ENCODE results near the gene CFAP73. TPM values are rescaled to one million over a fixed set of nuclear protein-coding genes. Genes with fewer than 3 reads are reported as not detected.

The CFAP73 gene
- polyA plus RNA-seq, 2 donors = 0.35 to 0.73 TPM

GRCh38 chr12:113159937-113160336, 10.4 kb downstream of the CFAP73 start:
- Histone ChIP-seq H3K4me3 (ENCODE audit: low read depth in 1 of 2, low read length in 2 of 2) (no peak overlapping the region), H3K9me3 (ENCODE audit: control insufficient read depth in 2 of 2, insufficient read depth in 1 of 2, low read depth in 1 of 2, low read length in 1 of 2) (no peaks in the 10 kb centered on the region), H3K27ac (ENCODE audit: low read depth in 2 of 2, low read length in 1 of 2) (no peak overlapping the region), H3K36me3 (ENCODE audit: control insufficient read depth in 2 of 2, insufficient read depth in 2 of 2, low read length in 1 of 2) (peaks cover 38 to 61% of the 10 kb centered on the region in 2 donors), H3K27me3 (ENCODE audit: control insufficient read depth in 1 of 2, insufficient read depth in 2 of 2, low read length in 2 of 2) (no peaks in the 10 kb centered on the region), H3K4me1 (ENCODE audit: control insufficient read depth in 2 of 2, insufficient read depth in 2 of 2, low read length in 1 of 2) (no peaks in the 10 kb centered on the region)
- WGBS, 2 donors = 89% methylated on average over 7 of the region's 7 CpGs

DNA sequence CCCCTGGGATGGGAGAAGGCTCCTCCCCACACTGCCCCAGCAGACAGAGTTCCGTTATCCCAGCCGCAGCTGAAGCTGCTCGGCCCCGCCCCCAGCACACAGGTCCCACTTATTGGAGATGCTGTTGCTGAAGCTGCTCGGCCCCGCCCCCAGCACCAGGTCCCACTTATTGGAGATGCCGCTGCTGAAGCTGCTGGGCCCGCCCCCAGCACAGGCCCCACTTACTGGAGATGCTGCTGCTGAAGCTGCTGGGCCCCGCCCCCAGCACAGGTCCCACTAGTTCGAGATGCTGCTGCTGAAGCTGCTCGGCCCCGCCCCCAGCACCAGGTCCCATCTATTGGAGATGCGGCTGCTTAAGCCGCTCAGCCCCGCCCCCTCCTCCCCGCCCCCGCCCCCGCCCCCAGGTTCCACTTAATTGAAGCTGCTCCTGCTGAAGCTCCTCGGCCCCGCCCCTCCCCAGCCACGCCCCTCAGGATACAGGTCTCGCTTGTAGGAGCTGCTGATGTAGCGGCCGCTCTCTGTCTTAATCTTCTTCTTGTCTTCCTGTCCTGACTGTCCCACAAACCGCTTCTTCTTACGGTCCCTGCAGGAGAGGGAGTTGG, 12.0 kb downstream of the CFAP73 start:
- Histone ChIP-seq H3K36me3 (ENCODE audit: control insufficient read depth in 2 of 2, insufficient read depth in 2 of 2, low read length in 1 of 2) (peaks cover 44 to 76% of the 10 kb centered on the region in 2 donors), H3K27me3 (ENCODE audit: control insufficient read depth in 1 of 2, insufficient read depth in 2 of 2, low read length in 2 of 2) (no peaks in the 10 kb centered on the region), H3K9me3 (ENCODE audit: control insufficient read depth in 2 of 2, insufficient read depth in 1 of 2, low read depth in 1 of 2, low read length in 1 of 2) (no peaks in the 10 kb centered on the region), H3K4me3 (ENCODE audit: low read depth in 1 of 2, low read length in 2 of 2) (no peak overlapping the region), H3K4me1 (ENCODE audit: control insufficient read depth in 2 of 2, insufficient read depth in 2 of 2, low read length in 1 of 2) (peaks cover 0 to 2% of the 10 kb centered on the region in 2 donors), H3K27ac (ENCODE audit: low read depth in 2 of 2, low read length in 1 of 2) (no peak overlapping the region)
- 75 to 78% methylated on average over 22 to 26 of the region's 26 CpGs for WGBS, 2 donors

DNA sequence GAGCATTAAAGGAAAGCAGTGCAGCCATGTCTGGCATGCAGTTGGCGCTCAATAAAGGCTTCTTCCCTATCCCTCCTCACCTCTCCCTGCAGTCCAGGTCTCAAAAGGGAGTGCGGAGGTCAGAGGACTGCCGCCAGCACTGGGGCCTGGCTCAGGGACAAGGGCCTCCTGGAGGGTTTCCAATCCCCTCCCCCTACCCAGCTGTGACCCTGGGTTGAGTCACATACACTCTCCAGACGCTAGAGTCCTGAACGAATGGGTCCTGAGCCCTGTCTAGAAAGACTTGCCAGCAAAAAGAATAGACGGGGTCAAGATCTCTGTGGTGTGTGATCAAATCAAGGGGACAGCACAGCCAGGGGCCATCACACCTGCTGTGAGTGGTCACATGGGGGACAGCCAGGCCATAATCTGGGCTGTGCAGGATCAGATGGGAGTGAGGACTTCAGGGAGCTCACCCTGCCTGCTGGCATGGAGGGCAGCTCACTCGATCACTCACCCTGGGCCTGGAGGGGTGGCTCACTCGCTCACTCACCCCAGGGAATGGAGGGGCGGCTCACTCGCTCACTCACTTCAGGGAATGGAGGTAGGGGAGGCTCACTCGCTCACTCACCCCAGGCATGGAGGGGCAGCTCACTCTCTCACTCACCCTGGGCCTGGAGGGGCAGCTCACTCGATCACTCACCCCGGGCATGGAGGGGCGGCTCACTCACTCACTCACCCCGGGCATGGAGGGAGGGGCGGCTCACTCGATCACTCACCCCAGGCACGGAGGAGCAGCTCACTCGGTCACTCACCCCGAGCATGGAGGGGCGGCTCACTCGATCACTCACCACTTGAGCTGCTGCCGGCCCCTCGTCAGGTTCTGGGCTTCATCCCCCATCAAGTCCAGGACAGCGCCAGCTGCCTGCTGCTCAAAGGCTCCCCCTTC, 12.8 kb downstream of the CFAP73 start:
- WGBS, 2 donors = 89 to 92% methylated on average over 25 of the region's 25 CpGs
- no peak overlapping the region for H3K27ac ChIP-seq (ENCODE audit: low read depth in 2 of 2, low read length in 1 of 2)

DNA sequence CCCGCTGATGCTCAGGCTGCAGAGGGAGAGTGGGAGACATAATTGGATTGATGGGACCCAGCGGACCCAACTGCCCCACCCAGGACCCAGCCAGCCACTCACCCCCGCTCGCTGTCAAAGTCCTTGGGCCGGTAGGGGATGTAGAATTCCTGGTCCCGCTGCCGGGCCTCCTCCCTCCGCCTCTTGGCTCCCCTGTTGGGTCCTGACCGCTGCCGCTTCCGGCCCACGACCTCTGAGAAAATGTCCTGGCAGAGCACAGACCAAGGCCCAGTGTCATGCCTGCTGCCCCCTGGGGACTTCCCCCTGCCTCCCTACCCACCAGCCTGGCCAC, 13.5 kb downstream of the CFAP73 start:
- 95 to 96% methylated on average over 12 of the region's 12 CpGs for WGBS, 2 donors

More for the DNA sequence above, 12.8 kb downstream of the CFAP73 start:
- H3K36me3 ChIP-seq (ENCODE audit: control insufficient read depth in 2 of 2, insufficient read depth in 2 of 2, low read length in 1 of 2) = peaks cover 44 to 76% of the 10 kb centered on the region in 2 donors
- no peaks in the 10 kb centered on the region for H3K9me3 ChIP-seq (ENCODE audit: control insufficient read depth in 2 of 2, insufficient read depth in 1 of 2, low read depth in 1 of 2, low read length in 1 of 2)
- H3K27me3 ChIP-seq (ENCODE audit: control insufficient read depth in 1 of 2, insufficient read depth in 2 of 2, low read length in 2 of 2) = no peaks in the 10 kb centered on the region
- H3K4me3 ChIP-seq (ENCODE audit: low read depth in 1 of 2, low read length in 2 of 2) = no peak overlapping the region
- peaks cover 0 to 2% of the 10 kb centered on the region in 2 donors for H3K4me1 ChIP-seq (ENCODE audit: control insufficient read depth in 2 of 2, insufficient read depth in 2 of 2, low read length in 1 of 2)

GRCh38 chr12:113164014-113164413, 14.5 kb downstream of the CFAP73 start:
- Histone ChIP-seq H3K27ac (ENCODE audit: low read depth in 2 of 2, low read length in 1 of 2) (no peak overlapping the region), H3K4me3 (ENCODE audit: low read depth in 1 of 2, low read length in 2 of 2) (no peak overlapping the region), H3K36me3 (ENCODE audit: control insufficient read depth in 2 of 2, insufficient read depth in 2 of 2, low read length in 1 of 2) (peaks cover 38 to 75% of the 10 kb centered on the region in 2 donors), H3K4me1 (ENCODE audit: control insufficient read depth in 2 of 2, insufficient read depth in 2 of 2, low read length in 1 of 2) (peaks cover 0 to 2% of the 10 kb centered on the region in 2 donors), H3K9me3 (ENCODE audit: control insufficient read depth in 2 of 2, insufficient read depth in 1 of 2, low read depth in 1 of 2, low read length in 1 of 2) (no peaks in the 10 kb centered on the region), H3K27me3 (ENCODE audit: control insufficient read depth in 1 of 2, insufficient read depth in 2 of 2, low read length in 2 of 2) (no peaks in the 10 kb centered on the region)
- WGBS, 2 donors = 96 to 97% methylated on average over 13 of the region's 13 CpGs

More for the DNA sequence above, 13.5 kb downstream of the CFAP73 start:
- Histone ChIP-seq H3K36me3 (ENCODE audit: control insufficient read depth in 2 of 2, insufficient read depth in 2 of 2, low read length in 1 of 2) (peaks cover 42 to 76% of the 10 kb centered on the region in 2 donors), H3K9me3 (ENCODE audit: control insufficient read depth in 2 of 2, insufficient read depth in 1 of 2, low read depth in 1 of 2, low read length in 1 of 2) (no peaks in the 10 kb centered on the region), H3K4me1 (ENCODE audit: control insufficient read depth in 2 of 2, insufficient read depth in 2 of 2, low read length in 1 of 2) (peaks cover 0 to 2% of the 10 kb centered on the region in 2 donors), H3K4me3 (ENCODE audit: low read depth in 1 of 2, low read length in 2 of 2) (no peak overlapping the region), H3K27ac (ENCODE audit: low read depth in 2 of 2, low read length in 1 of 2) (no peak overlapping the region), H3K27me3 (ENCODE audit: control insufficient read depth in 1 of 2, insufficient read depth in 2 of 2, low read length in 2 of 2) (no peaks in the 10 kb centered on the region)

GRCh38 chr12:113165521-113166450, 16.3 kb downstream of the CFAP73 start:
- H3K27ac ChIP-seq (ENCODE audit: low read depth in 2 of 2, low read length in 1 of 2) = no peak overlapping the region
- peaks cover 38 to 61% of the 10 kb centered on the region in 2 donors for H3K36me3 ChIP-seq (ENCODE audit: control insufficient read depth in 2 of 2, insufficient read depth in 2 of 2, low read length in 1 of 2)
- 92% methylated on average over 32 of the region's 32 CpGs for WGBS, 2 donors
- H3K27me3 ChIP-seq (ENCODE audit: control insufficient read depth in 1 of 2, insufficient read depth in 2 of 2, low read length in 2 of 2) = no peaks in the 10 kb centered on the region
- H3K9me3 ChIP-seq (ENCODE audit: control insufficient read depth in 2 of 2, insufficient read depth in 1 of 2, low read depth in 1 of 2, low read length in 1 of 2) = no peaks in the 10 kb centered on the region
- H3K4me3 ChIP-seq (ENCODE audit: low read depth in 1 of 2, low read length in 2 of 2) = no peak overlapping the region
- peaks cover 0 to 2% of the 10 kb centered on the region in 2 donors for H3K4me1 ChIP-seq (ENCODE audit: control insufficient read depth in 2 of 2, insufficient read depth in 2 of 2, low read length in 1 of 2)

DNA sequence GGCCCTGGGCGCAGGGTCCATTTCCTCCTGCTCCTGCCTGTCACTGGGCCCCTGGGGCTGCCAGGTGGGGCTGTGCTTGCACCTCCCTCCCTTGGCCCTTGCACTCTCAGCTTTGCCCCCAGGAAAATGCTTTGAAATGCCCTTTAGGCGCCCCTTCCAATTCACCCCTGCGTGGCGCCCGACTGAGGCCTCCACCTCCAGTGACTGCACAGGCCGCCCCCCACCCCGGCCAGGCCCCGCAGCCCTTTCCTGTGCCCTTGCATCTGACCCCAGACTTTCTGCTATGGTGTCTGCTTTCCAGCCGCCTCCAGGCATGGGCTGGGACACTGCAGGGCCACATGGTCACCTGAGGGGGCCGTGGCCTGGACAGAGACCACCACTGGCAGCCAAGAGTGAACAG, 18.3 kb downstream of the CFAP73 start:
- H3K27ac ChIP-seq (ENCODE audit: low read depth in 2 of 2, low read length in 1 of 2) = no peak overlapping the region
- WGBS, 2 donors = 93% methylated on average over 10 of the region's 10 CpGs
- H3K9me3 ChIP-seq (ENCODE audit: control insufficient read depth in 2 of 2, insufficient read depth in 1 of 2, low read depth in 1 of 2, low read length in 1 of 2) = no peaks in the 10 kb centered on the region
- H3K36me3 ChIP-seq (ENCODE audit: control insufficient read depth in 2 of 2, insufficient read depth in 2 of 2, low read length in 1 of 2) = peaks cover 34 to 61% of the 10 kb centered on the region in 2 donors
- H3K27me3 ChIP-seq (ENCODE audit: control insufficient read depth in 1 of 2, insufficient read depth in 2 of 2, low read length in 2 of 2) = no peaks in the 10 kb centered on the region
- H3K4me3 ChIP-seq (ENCODE audit: low read depth in 1 of 2, low read length in 2 of 2) = no peak overlapping the region
- H3K4me1 ChIP-seq (ENCODE audit: control insufficient read depth in 2 of 2, insufficient read depth in 2 of 2, low read length in 1 of 2) = peaks cover 0 to 2% of the 10 kb centered on the region in 2 donors

GRCh38 chr12:113169697-113170096, 20.2 kb downstream of the CFAP73 start:
- 93 to 95% methylated on average over 13 of the region's 13 CpGs for WGBS, 2 donors
- H3K36me3 ChIP-seq (ENCODE audit: control insufficient read depth in 2 of 2, insufficient read depth in 2 of 2, low read length in 1 of 2) = peaks cover 25 to 53% of the 10 kb centered on the region in 2 donors

GRCh38 chr12:113170457-113170856, 20.9 kb downstream of the CFAP73 start:
- H3K36me3 ChIP-seq (ENCODE audit: control insufficient read depth in 2 of 2, insufficient read depth in 2 of 2, low read length in 1 of 2) = peaks cover 22 to 48% of the 10 kb centered on the region in 2 donors
- whole genome bisulfite sequencing, 2 donors = 86 to 93% methylated on average over 5 of the region's 5 CpGs
- H3K4me1 ChIP-seq (ENCODE audit: control insufficient read depth in 2 of 2, insufficient read depth in 2 of 2, low read length in 1 of 2) = peaks cover 0 to 5% of the 10 kb centered on the region in 2 donors

More at GRCh38 chr12:113169697-113170096, 20.2 kb downstream of the CFAP73 start:
- Histone ChIP-seq H3K9me3 (ENCODE audit: control insufficient read depth in 2 of 2, insufficient read depth in 1 of 2, low read depth in 1 of 2, low read length in 1 of 2) (no peaks in the 10 kb centered on the region), H3K27me3 (ENCODE audit: control insufficient read depth in 1 of 2, insufficient read depth in 2 of 2, low read length in 2 of 2) (no peaks in the 10 kb centered on the region), H3K4me1 (ENCODE audit: control insufficient read depth in 2 of 2, insufficient read depth in 2 of 2, low read length in 1 of 2) (peaks cover 0 to 5% of the 10 kb centered on the region in 2 donors), H3K27ac (ENCODE audit: low read depth in 2 of 2, low read length in 1 of 2) (no peak overlapping the region), H3K4me3 (ENCODE audit: low read depth in 1 of 2, low read length in 2 of 2) (no peak overlapping the region)

More at GRCh38 chr12:113170457-113170856, 20.9 kb downstream of the CFAP73 start:
- Histone ChIP-seq H3K27me3 (ENCODE audit: control insufficient read depth in 1 of 2, insufficient read depth in 2 of 2, low read length in 2 of 2) (no peaks in the 10 kb centered on the region), H3K27ac (ENCODE audit: low read depth in 2 of 2, low read length in 1 of 2) (no peak overlapping the region), H3K4me3 (ENCODE audit: low read depth in 1 of 2, low read length in 2 of 2) (no peak overlapping the region), H3K9me3 (ENCODE audit: control insufficient read depth in 2 of 2, insufficient read depth in 1 of 2, low read depth in 1 of 2, low read length in 1 of 2) (no peaks in the 10 kb centered on the region)

All from esophagus (tissue), 2 donors.